HG03025 (cell line): Measurements from ENCODE around the gene TRUB1.
"Not testable (repeated sequence)": the region's sequence is repeated elsewhere in the genome, so short reads cannot be mapped to it uniquely, and the experiment has no call there.

Experiments
- ATAC-seq: cut with Tn5 transposase; IDR thresholded peaks from one replicate; pipeline ENCODE4 v1.9.1; 2021; ENCODE audit warnings: mild to moderate bottlenecking, moderate library complexity; ENCODE audit not compliant: unreplicated experiment, low FRiP score

The TRUB1 gene

DNA sequence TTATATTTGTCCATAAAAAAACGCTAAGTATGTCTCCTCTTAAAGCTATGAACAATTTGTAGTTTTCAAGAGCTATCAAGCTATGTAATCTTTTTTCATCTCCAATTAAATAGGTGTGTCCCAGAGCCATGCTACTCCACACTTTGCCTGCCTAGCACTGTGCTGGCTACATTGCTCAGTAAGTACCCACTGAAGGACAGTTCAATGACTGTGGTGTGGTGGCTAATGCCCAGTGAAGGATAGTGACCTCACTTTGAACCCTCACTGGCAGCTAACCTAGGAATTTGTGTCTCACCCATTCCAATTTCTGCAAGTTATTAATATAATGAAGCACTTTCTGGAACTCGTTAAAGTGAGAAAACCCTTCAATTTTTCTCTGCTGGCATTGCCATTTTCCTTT is 14.4 kb upstream of the TRUB1 start:
- no peak for ATAC-seq

DNA sequence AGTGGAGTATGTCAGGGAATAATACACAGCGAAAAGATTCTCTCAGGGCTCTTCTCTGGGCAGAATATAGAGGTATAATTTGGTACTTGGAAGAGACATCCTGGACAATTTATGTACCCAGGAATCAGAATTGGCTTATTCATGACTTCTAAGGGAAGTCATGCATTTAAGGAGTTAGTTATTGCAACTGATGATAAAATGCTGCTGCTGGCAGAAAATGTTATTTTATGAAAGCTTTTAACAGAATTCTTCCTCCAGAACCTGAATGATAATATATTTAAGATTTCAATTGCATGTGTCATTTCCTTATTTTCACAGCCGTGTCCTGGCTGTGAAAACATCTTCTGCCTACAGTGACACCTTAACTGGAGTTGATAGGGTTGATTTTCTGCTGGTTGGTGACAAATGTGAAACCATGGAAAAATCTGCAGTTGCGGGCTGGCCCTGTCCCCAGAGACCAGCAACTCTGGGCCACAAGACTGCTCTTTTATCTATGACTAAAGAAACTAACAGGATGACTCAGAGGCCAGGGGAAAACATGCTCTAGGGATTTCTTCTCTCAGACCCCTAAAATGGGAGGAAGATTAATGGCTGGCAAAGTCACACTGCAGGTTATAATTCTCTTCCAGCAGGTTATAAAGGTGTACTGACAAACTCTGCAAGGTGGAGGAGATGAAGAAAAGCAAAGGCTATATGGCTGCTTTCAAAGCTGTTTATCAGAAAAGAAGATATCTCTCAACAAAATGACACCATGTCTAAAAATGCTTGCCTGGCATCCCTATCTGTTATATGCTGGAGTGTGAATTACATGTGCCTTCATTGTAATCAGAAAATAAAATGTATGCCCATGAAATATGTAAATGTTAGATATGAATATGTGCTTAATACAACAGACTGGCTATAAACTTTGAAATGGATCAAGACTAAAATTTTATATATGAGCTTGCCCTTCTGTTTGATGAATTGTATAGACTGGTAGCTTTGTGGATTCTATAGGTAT is 12.1 kb upstream of the TRUB1 start:
- ATAC-seq, result no peak

DNA sequence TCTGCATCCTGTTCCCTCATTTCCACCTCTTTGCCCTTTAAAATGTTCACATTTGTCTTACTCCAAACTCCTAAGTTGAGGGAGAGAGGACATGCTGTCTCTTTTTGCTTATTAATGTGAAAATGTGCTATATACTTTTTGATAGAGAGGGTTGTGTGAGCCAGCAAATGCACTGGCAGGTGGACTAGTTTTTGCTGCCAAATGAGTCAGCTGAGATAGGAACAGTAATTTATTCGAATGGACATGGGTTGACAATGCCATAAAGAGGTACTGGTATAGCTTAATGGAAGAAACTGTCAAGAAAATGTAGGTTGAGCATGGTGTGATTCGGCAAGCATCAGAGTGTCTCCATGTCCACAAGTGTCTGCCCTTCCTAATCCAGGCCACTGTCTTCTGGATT is 9.2 kb upstream of the TRUB1 start:
- no peak for ATAC-seq

DNA sequence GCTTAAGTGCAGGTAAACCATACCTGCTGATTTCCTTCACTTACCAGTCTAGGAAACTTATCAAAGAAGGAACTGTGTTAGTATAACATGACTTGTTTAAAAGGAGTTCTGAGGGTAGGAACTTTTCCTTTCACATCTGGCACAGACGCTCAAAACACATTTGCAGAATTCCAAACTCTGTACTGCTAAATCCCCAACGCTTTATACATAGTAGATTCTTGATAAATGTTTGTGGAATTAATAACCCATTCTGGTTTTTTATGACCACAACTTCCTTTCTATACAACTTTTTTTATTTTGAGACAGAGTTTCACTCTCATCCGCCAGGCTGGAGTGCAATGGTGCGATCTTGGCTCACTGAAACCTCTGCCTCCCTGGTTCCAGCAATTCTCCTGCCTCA is 7.7 kb upstream of the TRUB1 start:
- ATAC-seq, result no peak

DNA sequence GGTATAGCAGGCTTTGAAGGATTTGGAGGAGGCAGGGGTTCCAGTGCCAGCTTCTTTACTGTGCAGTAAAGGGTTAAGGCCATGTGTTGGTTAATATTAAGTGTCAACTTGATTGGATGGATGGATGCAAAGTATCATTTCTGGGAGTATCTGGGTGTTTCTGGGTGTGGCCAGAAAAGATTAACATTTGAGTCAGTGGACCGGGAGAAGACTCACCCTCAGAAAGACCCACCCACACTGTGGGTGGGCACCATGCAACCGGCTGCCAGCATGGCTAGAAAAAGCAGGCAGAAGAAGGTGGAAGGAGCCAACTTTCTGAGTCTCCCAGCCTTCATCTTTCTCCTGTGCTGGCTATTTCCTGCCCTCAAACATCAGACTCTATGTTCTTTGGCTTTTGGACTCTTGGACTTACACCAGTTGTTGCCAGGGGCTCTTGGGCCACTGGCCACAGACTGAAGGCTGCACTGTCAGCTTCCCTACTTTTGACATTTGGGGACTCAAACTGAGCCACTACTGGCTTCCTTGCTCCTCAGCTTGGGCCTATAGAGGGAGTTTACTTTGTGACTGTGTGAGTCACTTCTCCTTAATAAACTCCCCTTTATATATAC is 6.8 kb upstream of the TRUB1 start:
- ATAC-seq, result no peak

DNA sequence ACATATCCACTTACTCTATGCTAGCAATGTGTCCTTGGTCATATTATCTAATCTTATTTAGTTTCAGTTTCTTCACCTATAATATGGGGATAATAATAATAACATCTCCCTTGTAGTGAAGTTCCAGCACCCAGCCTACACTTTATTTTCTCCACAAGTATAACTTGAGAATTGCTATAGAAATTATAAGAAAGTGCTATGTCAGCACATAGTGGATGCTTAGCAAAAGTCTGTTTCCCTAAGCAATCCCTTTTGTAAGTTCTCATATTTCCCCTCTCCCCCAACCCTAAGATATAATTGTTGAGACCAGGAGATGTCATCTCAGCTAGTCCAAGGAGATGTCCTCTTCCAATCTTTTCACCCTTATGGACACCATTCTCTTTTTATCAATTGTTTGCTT is 5.8 kb upstream of the TRUB1 start:
- no peak for ATAC-seq

DNA sequence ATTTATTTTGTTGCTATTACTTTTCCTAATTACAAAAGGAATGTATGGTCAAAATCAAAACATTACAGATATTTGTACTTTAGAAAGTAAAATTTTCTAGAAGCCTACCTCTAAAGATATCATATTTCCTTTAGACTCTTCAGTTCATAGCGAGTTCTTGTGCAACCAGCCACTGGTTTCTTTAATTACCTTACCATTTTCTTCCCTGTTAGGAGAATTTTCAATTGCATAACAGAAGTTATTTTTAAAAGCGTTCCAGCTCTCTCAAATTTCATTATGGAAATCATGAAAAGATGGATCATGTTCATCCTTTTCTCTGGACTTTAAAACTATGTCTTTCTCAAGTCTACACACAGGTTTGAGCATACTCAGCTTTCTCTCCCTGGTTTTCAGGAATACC is 5.0 kb upstream of the TRUB1 start:
- ATAC-seq, result no peak

DNA sequence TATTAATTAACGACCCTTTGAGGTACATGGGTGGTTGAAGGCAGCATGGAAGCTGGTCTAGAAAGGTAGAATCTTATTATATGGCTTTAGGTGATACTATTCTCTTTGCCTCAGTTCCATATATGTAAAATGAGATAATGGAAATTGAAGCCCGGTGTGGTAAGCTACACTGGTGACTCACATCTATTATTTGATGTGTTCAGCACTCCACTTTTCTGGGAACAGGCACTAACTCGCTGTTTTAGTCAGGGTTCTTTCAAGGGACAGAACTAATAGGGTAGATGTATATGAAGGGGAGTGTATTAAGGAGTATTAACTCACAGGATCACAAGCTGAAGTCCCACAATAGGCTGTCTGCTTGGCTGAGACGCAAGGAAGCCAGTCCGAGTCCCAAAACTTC is 4.4 kb upstream of the TRUB1 start:
- no peak for ATAC-seq

DNA sequence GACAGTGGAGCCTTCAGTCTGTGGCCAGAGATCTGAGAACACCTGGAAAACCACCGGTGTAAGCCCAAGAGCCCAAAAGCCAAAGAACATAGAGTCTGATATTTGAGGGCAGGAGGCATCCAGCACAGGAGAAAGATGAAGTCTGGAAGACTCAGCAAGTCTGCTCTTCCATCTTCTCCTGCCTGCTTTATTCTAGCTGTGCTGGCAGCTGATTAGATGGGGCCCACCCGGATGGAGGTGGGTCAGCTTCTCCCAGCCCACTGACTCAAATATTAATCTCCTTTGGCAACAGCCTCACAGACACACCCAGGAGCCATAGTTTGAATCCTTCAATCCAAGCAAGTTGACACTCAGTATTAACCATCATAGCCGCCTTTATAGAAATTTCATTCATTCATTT is 4.0 kb upstream of the TRUB1 start:
- ATAC-seq, result not testable (repeated sequence)

DNA sequence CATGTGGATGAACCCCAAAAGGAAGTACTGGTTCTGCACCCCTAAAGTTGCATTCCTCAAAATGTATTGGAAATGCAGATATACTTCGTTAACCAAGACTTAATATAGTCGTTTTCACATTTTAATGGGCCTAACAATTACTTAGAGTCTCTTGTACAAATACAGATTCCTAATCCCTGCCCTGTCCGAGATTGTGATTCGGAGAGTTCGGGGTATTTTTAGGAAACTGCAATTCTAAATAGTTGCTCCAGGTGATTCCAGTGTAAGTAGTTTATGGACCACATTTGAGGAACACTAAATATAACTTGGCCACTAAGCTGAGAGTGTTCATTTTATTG is 830 bp downstream of the TRUB1 start:
- no peak for ATAC-seq

DNA sequence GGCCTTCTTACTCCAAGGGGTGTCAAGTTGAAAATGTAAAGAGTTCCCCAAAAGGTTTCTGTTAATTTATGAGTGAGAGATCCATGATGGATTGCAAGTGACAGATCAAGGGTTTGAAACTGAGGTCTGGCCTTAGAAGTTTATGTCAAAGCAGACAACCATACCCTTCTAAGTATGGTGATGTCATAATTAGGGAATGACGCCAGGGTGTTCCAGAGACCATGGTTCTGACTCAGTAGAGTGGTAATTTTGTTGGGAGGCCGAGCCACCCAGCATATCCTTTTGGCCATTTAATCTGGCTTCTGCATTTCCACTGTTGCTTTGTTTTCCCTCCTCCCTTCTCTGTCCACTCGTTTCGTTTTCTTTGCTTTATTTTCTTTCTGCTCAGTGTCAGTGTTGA is 2.7 kb downstream of the TRUB1 start:
- no peak for ATAC-seq

DNA sequence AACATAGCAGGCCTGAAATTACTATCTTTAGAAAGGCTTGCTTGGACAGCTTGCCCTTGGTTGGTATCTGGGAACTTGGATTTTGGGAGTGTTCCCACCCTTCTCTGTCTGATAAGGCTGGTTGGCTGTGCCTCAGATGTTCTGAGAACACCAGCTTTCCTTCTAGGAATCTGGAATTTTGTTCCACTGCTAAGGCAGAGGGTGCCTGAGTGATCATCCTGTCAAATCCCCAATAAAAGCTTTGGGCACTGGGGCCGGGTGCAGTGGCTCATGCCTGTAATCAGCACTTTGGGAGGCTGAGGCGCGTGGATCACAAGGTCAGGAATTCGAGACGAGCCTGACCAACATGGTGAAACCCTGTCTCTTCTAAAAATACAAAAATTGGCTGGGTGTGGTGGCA is 5.0 kb downstream of the TRUB1 start:
- ATAC-seq, result no peak

DNA sequence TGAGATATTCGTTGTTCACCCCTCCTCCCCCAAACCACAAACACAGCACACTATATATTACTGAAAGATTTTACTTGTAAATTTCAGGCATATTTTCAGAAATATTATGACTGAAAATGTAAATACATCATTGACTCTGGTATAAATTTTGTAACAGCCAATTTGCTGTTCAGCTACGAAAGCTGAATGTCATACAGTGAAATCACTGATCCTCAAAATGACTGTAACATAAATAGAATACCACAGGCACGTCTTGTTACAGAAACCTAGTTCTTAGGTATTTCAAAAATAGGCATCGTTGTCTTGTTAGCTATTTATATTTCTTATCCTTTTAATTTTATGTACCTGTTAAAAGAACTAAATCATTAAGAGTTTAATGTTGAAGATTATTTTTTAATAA is 15.1 kb downstream of the TRUB1 start:
- ATAC-seq, result no peak

DNA sequence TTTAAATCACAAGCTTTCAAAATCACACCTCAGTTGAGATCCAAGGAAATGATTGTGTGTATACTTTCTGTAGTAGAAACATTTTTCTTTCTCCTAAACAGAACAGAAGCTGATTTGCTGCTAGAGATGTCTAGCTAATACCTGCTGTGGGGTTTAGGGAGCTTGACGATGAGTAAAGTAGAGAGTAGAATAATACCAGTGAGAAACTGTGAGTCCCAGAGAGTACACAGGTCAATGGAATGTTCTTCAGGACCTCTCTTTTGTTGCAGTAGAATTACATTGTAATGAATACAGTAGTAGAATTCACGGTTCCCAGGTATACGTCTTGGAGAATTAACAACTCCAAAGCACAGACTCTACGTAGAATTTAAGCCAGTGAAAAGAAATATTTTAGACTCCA is 18.0 kb downstream of the TRUB1 start:
- no peak for ATAC-seq

DNA sequence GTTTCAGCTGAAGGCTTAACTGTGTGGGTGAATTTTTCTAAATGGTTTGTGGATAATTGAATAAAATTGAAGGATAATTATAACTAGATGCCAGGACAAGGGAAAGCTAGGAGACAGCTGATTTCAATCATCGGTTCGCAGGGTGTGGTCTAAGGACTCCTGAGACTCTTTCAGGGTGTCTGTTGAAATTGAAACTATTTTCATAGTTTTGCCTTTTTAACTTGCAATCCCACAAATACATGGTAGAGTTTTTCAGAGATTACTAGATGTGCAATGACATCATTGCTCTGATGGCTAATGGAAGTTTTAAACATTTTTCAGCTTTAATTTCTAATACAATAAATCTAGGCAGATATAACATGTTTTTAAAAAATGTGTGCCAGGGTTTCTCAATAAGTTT is 18.5 kb downstream of the TRUB1 start:
- no peak for ATAC-seq

DNA sequence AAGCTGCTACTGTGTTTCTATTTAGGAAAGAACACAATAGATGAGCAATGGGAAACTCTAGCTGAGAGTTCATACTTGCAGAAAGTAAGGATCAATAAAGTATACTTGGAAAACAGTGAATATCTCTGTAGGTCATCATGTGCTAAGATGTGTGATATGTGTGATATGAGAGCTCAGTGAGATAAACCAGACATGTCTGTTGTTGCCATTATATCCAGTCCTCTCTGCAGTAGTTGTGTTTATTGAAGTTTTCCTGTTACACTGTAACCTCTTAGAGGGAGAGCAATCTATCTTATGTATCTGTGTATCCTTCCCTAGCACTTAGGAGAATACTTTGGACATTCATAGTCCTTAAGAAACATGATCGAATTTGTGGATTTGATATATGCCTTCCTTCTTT is 19.1 kb downstream of the TRUB1 start:
- no peak for ATAC-seq

DNA sequence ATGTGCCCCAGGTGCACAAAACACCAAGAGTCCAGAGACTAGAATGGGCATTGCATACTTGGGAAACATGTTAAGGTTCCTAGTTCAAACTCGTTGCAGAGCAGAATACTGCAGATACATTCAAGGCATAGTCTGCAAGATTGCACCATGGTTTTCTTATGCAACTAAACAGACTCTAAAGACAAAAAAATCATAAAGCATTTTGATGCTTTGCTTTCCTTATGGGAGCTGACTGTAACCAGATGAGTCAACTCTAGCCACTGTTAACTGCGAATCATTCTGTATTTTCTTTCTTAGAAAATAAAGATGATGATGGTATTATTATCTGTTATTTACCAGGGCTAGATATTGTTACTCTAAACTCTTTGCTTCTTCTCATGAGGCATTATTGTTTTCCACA is 19.7 kb downstream of the TRUB1 start:
- no peak for ATAC-seq

DNA sequence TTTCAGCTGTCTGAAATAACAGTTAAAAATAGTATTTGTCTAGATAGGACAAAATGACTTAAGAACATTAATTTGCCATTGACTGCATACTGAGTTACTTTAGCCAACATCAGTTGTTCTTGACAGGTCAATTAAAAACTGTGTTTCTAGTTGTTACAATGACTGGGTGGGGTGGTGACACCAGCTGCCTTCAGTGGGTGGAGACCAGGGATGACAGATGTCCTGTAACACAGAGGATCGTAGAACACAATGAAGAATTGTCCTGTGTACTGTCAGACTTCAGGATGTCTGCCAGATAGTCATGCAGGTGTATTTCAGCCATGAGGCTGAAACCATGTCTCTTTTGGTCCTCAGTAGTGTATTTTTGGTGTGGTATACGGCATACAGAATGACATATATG is 24.4 kb downstream of the TRUB1 start:
- no peak for ATAC-seq

DNA sequence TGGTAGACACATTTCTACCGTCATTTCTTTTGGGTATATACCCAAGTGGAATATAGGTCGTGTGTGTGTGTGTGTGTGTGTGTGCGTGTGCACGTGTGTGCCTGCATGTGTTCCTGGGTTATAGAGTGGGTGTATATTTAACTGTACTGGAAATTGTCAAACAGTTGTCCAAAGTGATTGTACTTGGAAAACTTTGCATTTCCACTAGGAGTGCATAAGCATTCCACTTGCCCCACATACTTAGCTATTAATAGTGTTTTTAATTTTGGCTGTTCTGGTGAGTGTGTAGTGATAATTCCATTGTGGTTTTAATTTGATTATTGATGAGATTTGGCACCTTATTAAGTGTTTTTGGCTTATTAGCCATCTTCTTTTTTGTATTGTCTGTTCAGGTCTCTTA is 25.9 kb downstream of the TRUB1 start:
- ATAC-seq, result no peak

DNA sequence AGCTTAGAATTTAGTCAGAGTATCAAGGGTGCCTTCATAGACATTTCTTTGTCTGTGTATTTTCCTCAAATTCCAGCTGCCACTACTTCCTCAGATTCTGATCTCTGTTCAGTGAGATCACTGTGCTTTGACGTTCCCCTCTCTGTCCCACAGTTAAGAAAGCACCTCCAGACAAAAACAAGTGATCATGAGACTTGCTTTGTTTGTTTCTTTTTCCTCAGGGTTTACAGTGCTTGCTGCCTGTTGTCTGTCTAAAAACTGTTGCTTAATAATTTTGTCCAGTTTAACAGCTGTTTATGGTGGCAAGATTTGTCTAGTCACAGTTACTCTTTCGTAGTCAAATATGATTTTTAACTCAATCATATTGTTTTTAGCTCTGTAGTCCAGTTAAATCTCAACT is 29.1 kb downstream of the TRUB1 start:
- ATAC-seq, result no peak

DNA sequence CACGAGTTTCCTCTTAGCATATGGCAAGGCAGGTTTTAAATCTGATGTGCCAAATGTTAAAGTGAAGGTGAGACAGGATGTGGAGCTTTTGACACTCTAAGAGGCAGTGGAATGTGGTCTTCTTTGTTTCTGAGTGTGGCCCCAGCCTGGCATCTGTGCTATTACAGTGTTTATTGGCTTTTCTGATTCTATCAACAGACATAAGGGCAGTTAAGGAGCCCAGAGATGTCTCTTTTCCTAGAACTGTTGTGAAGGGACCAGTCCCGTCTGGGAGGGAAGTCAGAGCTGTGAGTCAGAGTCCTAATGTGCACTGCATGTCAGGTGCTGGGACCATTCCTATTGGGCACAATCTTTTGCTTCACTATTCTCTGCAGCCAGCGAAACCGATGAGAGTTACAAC is 32.5 kb downstream of the TRUB1 start:
- no peak for ATAC-seq

DNA sequence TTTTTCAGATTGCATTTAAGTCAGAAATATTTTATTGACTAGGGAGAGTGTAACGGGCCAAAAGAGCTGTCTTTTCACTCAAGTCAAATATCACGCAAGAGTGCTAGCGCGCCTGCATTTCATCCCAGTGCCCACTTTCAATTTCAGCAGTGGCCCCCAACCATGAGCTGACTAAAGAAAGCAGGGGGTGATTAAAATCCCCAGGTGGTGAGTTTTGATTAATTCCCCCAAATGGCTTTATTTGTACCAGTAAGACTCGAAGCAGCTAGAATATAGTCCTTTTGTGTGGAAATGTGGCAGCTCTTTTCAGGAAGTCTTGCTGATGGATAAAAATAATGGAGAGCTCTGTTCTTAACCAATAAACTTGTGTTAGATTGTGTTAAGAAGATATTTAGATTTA is 35.3 kb downstream of the TRUB1 start:
- ATAC-seq, result no peak
